IMR-90 (cell line): ENCODE data around the gene ALOXE3.
"Not testable (repeated sequence)": the region's sequence is repeated elsewhere in the genome, so short reads cannot be mapped to it uniquely, and the experiment has no call there.

Experiments
- CTCF ChIP-seq: conservative IDR thresholded peaks from 2 replicates; pipeline ENCODE4 v1.5.1; 2012; ENCODE audit warnings: mild to moderate bottlenecking, low read depth, low read length, improper control_type of control experiment
- ELK1 ChIP-seq: fragments of 150-350 bp; IDR thresholded peaks from 2 replicates; pipeline ENCODE4 v1.6.1; 2016; ENCODE audit warnings: low read depth, mild to moderate bottlenecking, low read length, moderate library complexity, borderline replicate concordance
- FOS ChIP-seq: fragments of 150-350 bp; IDR thresholded peaks from 2 replicates; pipeline ENCODE4 v1.6.1; 2016; ENCODE audit warnings: low read depth, low read length
- MAFK ChIP-seq: IDR thresholded peaks from 2 replicates; pipeline ENCODE4 v1.6.1; 2012; ENCODE audit warnings: low read depth, low read length, improper control_type of control experiment
- POLR2A ChIP-seq: IDR thresholded peaks from 2 replicates; pipeline ENCODE4 v1.6.1; 2012; ENCODE audit warnings: mild to moderate bottlenecking, low read depth, low read length
- RAD21 ChIP-seq: IDR thresholded peaks from 2 replicates; pipeline ENCODE4 v1.6.1; 2012; ENCODE audit warnings: low read length, improper control_type of control experiment
- RFX5 ChIP-seq: IDR thresholded peaks from 2 replicates; pipeline ENCODE4 v1.8.0; 2012; ENCODE audit warnings: low read depth, mild to moderate bottlenecking, low read length, moderate library complexity
- SMC3 ChIP-seq: fragments of 150-350 bp; IDR thresholded peaks from 2 replicates; pipeline ENCODE4 v1.6.1; 2016; ENCODE audit warnings: low read depth, mild to moderate bottlenecking, antibody characterized with exemption, low read length, moderate library complexity
- TF ChIP-seq, protein P1 (sequence below): fragments of 150-350 bp; IDR thresholded peaks from 2 replicates; pipeline ENCODE4 v1.6.1; 2017; ENCODE audit warnings: mild to moderate bottlenecking, antibody characterized with exemption, low read length, low read depth

DNA sequence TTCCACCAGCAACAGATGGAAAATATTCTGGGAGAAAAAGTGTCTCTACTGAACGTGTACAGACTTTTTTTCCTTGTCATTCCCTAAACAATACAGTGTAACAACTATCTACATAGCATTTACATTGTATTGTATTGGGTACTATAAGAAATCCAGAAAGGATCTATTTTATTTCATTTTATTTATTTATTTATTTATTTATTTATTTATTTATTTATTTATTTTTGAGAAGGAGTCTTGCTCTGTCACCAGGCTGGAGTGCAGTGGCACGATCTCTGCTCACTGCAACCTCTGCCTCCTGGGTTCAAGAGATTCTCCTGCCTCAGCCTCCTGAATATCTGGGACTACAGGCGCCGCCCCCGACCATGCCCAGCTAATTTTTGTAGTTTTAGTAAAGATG lies 40.4 kb downstream of the ALOXE3 start:
- TF ChIP-seq CTCF, POLR2A, MAFK, SMC3, RFX5, ELK1, RAD21, FOS: not testable (repeated sequence)
- TF ChIP-seq, protein P1, sequence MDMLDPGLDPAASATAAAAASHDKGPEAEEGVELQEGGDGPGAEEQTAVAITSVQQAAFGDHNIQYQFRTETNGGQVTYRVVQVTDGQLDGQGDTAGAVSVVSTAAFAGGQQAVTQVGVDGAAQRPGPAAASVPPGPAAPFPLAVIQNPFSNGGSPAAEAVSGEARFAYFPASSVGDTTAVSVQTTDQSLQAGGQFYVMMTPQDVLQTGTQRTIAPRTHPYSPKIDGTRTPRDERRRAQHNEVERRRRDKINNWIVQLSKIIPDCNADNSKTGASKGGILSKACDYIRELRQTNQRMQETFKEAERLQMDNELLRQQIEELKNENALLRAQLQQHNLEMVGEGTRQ, result not testable (repeated sequence)
